Activated T-helper 9 cell treated with anti-CD3 and anti-CD28 coated beads, Interleukin-2, amount 50 U/mL, for 16 hours (primary cell): ENCODE data around the gene RXRA.

Experiments
- DNase-seq: peaks from one replicate; pipeline ENCODE4 v3.0.0-alpha.2; 2020; ENCODE audit warnings: low read depth

The RXRA gene

GRCh38 chr9:134419000-134419683 is 92.9 kb downstream of the RXRA start:
- DNase-seq = no peak

- DNase-seq = no peak
These were observed 93.4 kb downstream of the RXRA start for GRCh38 chr9:134419684-134420076.

- no peak for DNase-seq
These were observed 94.1 kb downstream of the RXRA start for GRCh38 chr9:134420281-134420845.

- DNase-seq = no peak
These were observed 94.7 kb downstream of the RXRA start for GRCh38 chr9:134420974-134421432.

- DNase-seq = no peak
These were observed 95.6 kb downstream of the RXRA start for GRCh38 chr9:134421888-134422287.

GRCh38 chr9:134422301-134423090 is 96.2 kb downstream of the RXRA start:
- no peak for DNase-seq

GRCh38 chr9:134423166-134423565 is 96.9 kb downstream of the RXRA start:
- no peak for DNase-seq

- no peak for DNase-seq
These were observed 97.5 kb downstream of the RXRA start for GRCh38 chr9:134423749-134424148.

GRCh38 chr9:134424818-134425217 is 98.6 kb downstream of the RXRA start:
- no peak for DNase-seq

GRCh38 chr9:134425401-134425800 is 99.1 kb downstream of the RXRA start:
- no peak for DNase-seq

- DNase-seq = no peak
These were observed 99.6 kb downstream of the RXRA start for GRCh38 chr9:134425812-134426211.

- no peak for DNase-seq
These were observed 100.2 kb downstream of the RXRA start for GRCh38 chr9:134426436-134426835.

GRCh38 chr9:134427153-134427782 is 101.0 kb downstream of the RXRA start:
- no peak for DNase-seq

- no peak for DNase-seq
These were observed 102.3 kb downstream of the RXRA start for GRCh38 chr9:134428559-134428958.

- DNase-seq = no peak
These were observed 102.8 kb downstream of the RXRA start for GRCh38 chr9:134429007-134429406.

- no peak for DNase-seq
These were observed 103.2 kb downstream of the RXRA start for GRCh38 chr9:134429481-134429880.

- no peak for DNase-seq
These were observed 104.8 kb downstream of the RXRA start for GRCh38 chr9:134431095-134431494.

- DNase-seq = no peak
These were observed 105.4 kb downstream of the RXRA start for GRCh38 chr9:134431626-134432025.

GRCh38 chr9:134432471-134432870 is 106.2 kb downstream of the RXRA start:
- no peak for DNase-seq

- DNase-seq = no peak
These were observed 106.8 kb downstream of the RXRA start for GRCh38 chr9:134433101-134433500.

GRCh38 chr9:134433909-134434882 is 107.9 kb downstream of the RXRA start:
- no peak for DNase-seq
